Ishikawa (cell line): ENCODE results near the gene PHLPP2.

Source experiments
- CEBPB ChIP-seq: IDR thresholded peaks from 2 replicates; pipeline ENCODE4 v1.6.1; 2012
- CREB1 ChIP-seq: IDR thresholded peaks from 2 replicates; pipeline ENCODE4 v1.6.1; 2012; ENCODE audit warnings: low read depth
- EGR1 ChIP-seq: IDR thresholded peaks from 2 replicates; pipeline ENCODE4 v1.6.1; 2012
- EP300 ChIP-seq: IDR thresholded peaks from 2 replicates; pipeline ENCODE4 v1.6.1; 2012; ENCODE audit warnings: borderline replicate concordance
- FOXM1 ChIP-seq: IDR thresholded peaks from 2 replicates; pipeline ENCODE4 v1.6.1; 2012; ENCODE audit warnings: low read depth, borderline replicate concordance
- MAX ChIP-seq: IDR thresholded peaks from 2 replicates; pipeline ENCODE4 v1.6.1; 2012
- NFIC ChIP-seq: IDR thresholded peaks from 2 replicates; pipeline ENCODE4 v1.6.1; 2012
- RAD21 ChIP-seq: IDR thresholded peaks from 2 replicates; pipeline ENCODE4 v1.6.1; 2012; ENCODE audit warnings: low read depth
- REST ChIP-seq: IDR thresholded peaks from 2 replicates; pipeline ENCODE4 v1.6.1; 2012; ENCODE audit warnings: low read depth, mild to moderate bottlenecking
- TAF1 ChIP-seq: IDR thresholded peaks from 2 replicates; pipeline ENCODE4 v1.6.1; 2012; ENCODE audit warnings: low read depth, mild to moderate bottlenecking
- TCF12 ChIP-seq: IDR thresholded peaks from 2 replicates; pipeline ENCODE4 v1.6.1; 2012; ENCODE audit warnings: low read depth
- TEAD4 ChIP-seq: IDR thresholded peaks from 2 replicates; pipeline ENCODE4 v1.6.1; 2012
- YY1 ChIP-seq: IDR thresholded peaks from 2 replicates; pipeline ENCODE4 v1.6.1; 2012; ENCODE audit warnings: low read depth
- ZBTB7A ChIP-seq: IDR thresholded peaks from 2 replicates; pipeline ENCODE4 v1.6.1; 2012; ENCODE audit warnings: low read depth
- TF ChIP-seq, protein P1 (sequence below): IDR thresholded peaks from 2 replicates; pipeline ENCODE4 v1.6.1; 2012

The PHLPP2 gene

GRCh38 chr16:71703333-71703732 is 21.2 kb downstream of the PHLPP2 start:
- TF ChIP-seq ZBTB7A: no peak
- no peak for TF ChIP-seq MAX
- TF ChIP-seq, protein P1, sequence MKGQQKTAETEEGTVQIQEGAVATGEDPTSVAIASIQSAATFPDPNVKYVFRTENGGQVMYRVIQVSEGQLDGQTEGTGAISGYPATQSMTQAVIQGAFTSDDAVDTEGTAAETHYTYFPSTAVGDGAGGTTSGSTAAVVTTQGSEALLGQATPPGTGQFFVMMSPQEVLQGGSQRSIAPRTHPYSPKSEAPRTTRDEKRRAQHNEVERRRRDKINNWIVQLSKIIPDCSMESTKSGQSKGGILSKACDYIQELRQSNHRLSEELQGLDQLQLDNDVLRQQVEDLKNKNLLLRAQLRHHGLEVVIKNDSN: no peak
- TF ChIP-seq TCF12: no peak
- TF ChIP-seq REST: no peak
- TF ChIP-seq EP300: no peak

DNA sequence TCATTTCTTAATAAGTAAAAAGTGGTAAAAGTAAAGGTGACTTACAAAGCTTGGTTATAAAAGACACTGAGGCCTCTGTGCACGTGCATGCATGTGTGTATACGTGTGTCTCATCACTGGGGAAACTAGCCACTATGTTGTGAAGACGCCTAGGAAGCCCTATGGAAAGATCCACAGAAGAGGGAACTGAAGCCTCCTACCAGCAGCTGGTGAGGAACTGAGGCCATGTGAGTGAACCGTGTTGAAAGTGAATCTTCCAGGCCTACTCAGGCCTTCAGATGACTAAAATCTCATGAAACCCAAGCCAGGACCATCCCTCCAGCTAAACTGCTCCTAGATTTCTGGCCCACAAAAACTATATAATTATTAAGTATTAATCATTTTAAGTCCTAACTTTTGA is 23.7 kb downstream of the PHLPP2 start:
- TF ChIP-seq TEAD4: no peak
- no peak for TF ChIP-seq CREB1
- no peak for TF ChIP-seq MAX
- TF ChIP-seq EP300: no peak
- no peak for TF ChIP-seq YY1
- no peak for TF ChIP-seq CEBPB
- no peak for TF ChIP-seq RAD21
- no peak for TF ChIP-seq EGR1
- TF ChIP-seq TAF1: no peak
- TF ChIP-seq FOXM1: no peak
- no peak for TF ChIP-seq TCF12
- TF ChIP-seq, protein P1: no peak
- no peak for TF ChIP-seq REST
- no peak for TF ChIP-seq ZBTB7A
- TF ChIP-seq NFIC: no peak

GRCh38 chr16:71698491-71698890 is 26.0 kb downstream of the PHLPP2 start:
- no peak for TF ChIP-seq MAX
- no peak for TF ChIP-seq RAD21
- TF ChIP-seq TCF12: no peak
- TF ChIP-seq YY1: no peak
- no peak for TF ChIP-seq EGR1
- TF ChIP-seq FOXM1: no peak

GRCh38 chr16:71693164-71693563 is 31.3 kb downstream of the PHLPP2 start:
- TF ChIP-seq EP300: no peak
- no peak for TF ChIP-seq FOXM1
- no peak for TF ChIP-seq REST
- TF ChIP-seq EGR1: no peak
- TF ChIP-seq TEAD4: no peak
- no peak for TF ChIP-seq ZBTB7A
- TF ChIP-seq CEBPB: no peak
- no peak for TF ChIP-seq RAD21
- TF ChIP-seq TCF12: no peak
- TF ChIP-seq, protein P1: no peak
- TF ChIP-seq TAF1: no peak
- no peak for TF ChIP-seq CREB1
